MCF 10A (cell line): ENCODE measurements around the gene ACER3. TPM values are rescaled to one million over a fixed set of nuclear protein-coding genes. Genes with fewer than 3 reads are reported as not detected.

Experiments used
- BruUV-seq: library from RNA; stranded (reverse); fragments of 400-500 nt; replicated peaks from 2 replicates; lab custom pipeline; 2021; lab: Mats Ljungman, UMichigan
- CTCF ChIA-PET: fragments of 300-600 bp; sonication (Branson Sonifier 250); formaldehyde crosslinking; extraction: SDS; loops from one replicate; lab custom pipeline; 2021; ENCODE audit warnings: antibody characterized with exemption, inconsistent platforms; lab: Yijun Ruan, JAX
- POLR2A ChIA-PET: fragments of 300-600, 350-650 bp; sonication (Branson Sonifier 250); formaldehyde crosslinking; extraction: SDS; loops from one replicate; lab custom pipeline; 2020; ENCODE audit warnings: antibody characterized with exemption, inconsistent platforms; lab: Yijun Ruan, JAX
- DNase-seq: peaks from one replicate; pipeline ENCODE4 v3.0.0-alpha.2; 2018; ENCODE audit not compliant: unreplicated experiment
- H3K27ac Mint-ChIP-seq: one replicate; pipeline ENCODE4 v1.8.0; 2022; ENCODE audit warnings: mild to moderate bottlenecking, low read depth, mixed read lengths; ENCODE audit not compliant: unreplicated experiment
- H3K27me3 Mint-ChIP-seq: one replicate; pipeline ENCODE4 v1.8.0; 2022; ENCODE audit warnings: mixed read lengths; ENCODE audit not compliant: insufficient read depth, unreplicated experiment
- H3K36me3 Mint-ChIP-seq: one replicate; pipeline ENCODE4 v1.8.0; 2022; ENCODE audit warnings: mild to moderate bottlenecking, moderate library complexity, mixed read lengths; ENCODE audit not compliant: insufficient read depth, unreplicated experiment
- H3K4me1 Mint-ChIP-seq: one replicate; pipeline ENCODE4 v1.8.0; 2022; ENCODE audit warnings: mixed read lengths; ENCODE audit not compliant: insufficient read depth, unreplicated experiment
- H3K4me3 Mint-ChIP-seq: one replicate; pipeline ENCODE4 v1.8.0; 2022; ENCODE audit warnings: mild to moderate bottlenecking, moderate library complexity, mixed read lengths; ENCODE audit not compliant: unreplicated experiment
- H3K9me3 Mint-ChIP-seq: one replicate; pipeline ENCODE4 v1.8.0; 2022; ENCODE audit warnings: mixed read lengths; ENCODE audit not compliant: unreplicated experiment
- CTCF ChIP-seq: fragments of 200-600 bp; IDR thresholded peaks from one replicate; pipeline ENCODE4 v1.8.0; 2022; ENCODE audit warnings: antibody characterized with exemption, mild to moderate bottlenecking; ENCODE audit not compliant: unreplicated experiment
- intact Hi-C: fragments of 100-400 bp; cut with micrococcal nuclease; formaldehyde crosslinking; loops from 2 replicates; pipeline ENCODE4 v1.14.1; 2022
- total RNA-seq: library from RNA; stranded (reverse); gene quantifications from 2 replicates; pipeline ENCODE4 v1.2.3, GENCODE V29; 2022

The ACER3 gene
- total RNA-seq, 1 experiment from 2014 or later, result 12.7 TPM

- H3K27ac Mint-ChIP-seq, result no peak overlapping the region
- no TSS peak for BruUV-seq
- intact Hi-C loops, result no loop called here
- no peak for TF ChIP-seq CTCF
- H3K36me3 Mint-ChIP-seq, result no peaks in the 10 kb centered on the region
- H3K27me3 Mint-ChIP-seq, result no peaks in the 10 kb centered on the region
- H3K9me3 Mint-ChIP-seq, result no peaks in the 10 kb centered on the region
- H3K4me1 Mint-ChIP-seq, result peaks cover 9% of the 10 kb centered on the region
- ChIA-PET CTCF (interaction anchor here (1.9 kb wide), 1 partner anchor 63 kb away, joined by 7 read pairs; no protein-coding TSS in a partner anchor), POLR2A (no interaction called here)
- no peak overlapping the region for H3K4me3 Mint-ChIP-seq
- peak; percentile 56 for DNase-seq
These were observed 4.6 kb upstream of the ACER3 start for GRCh38 chr11:76856106-76856505.

- no TSS peak for BruUV-seq
- POLR2A ChIA-PET, result no interaction called here
- no peaks in the 10 kb centered on the region for H3K36me3 Mint-ChIP-seq
These were observed 4.1 kb upstream of the ACER3 start for GRCh38 chr11:76856571-76856970.

GRCh38 chr11:76857781-76858410, 2.8 kb upstream of the ACER3 start:
- no peaks in the 10 kb centered on the region for H3K27me3 Mint-ChIP-seq
- H3K4me3 Mint-ChIP-seq, result no peak overlapping the region
- no peaks in the 10 kb centered on the region for H3K36me3 Mint-ChIP-seq
- H3K4me1 Mint-ChIP-seq, result peaks cover 24% of the 10 kb centered on the region
- TF ChIP-seq CTCF, result no peak
- CTCF ChIA-PET, result interaction anchor here (0.6 kb wide), 1 partner anchor 122 kb away, joined by 3 read pairs; no protein-coding TSS in a partner anchor
- BruUV-seq, result no TSS peak
- POLR2A ChIA-PET, result no interaction called here
- DNase-seq, result no peak
- no peaks in the 10 kb centered on the region for H3K9me3 Mint-ChIP-seq
- H3K27ac Mint-ChIP-seq, result no peak overlapping the region
- intact Hi-C loops, result no loop called here

More at GRCh38 chr11:76856571-76856970, 4.1 kb upstream of the ACER3 start:
- CTCF ChIA-PET, result interaction anchor here (0.7 kb wide), 1 partner anchor 38 kb away, joined by 5 read pairs; no protein-coding TSS in a partner anchor
- H3K27ac Mint-ChIP-seq, result no peak overlapping the region
- DNase-seq, result no peak
- no peaks in the 10 kb centered on the region for H3K9me3 Mint-ChIP-seq
- TF ChIP-seq CTCF, result no peak
- H3K4me1 Mint-ChIP-seq, result peaks cover 14% of the 10 kb centered on the region
- no peaks in the 10 kb centered on the region for H3K27me3 Mint-ChIP-seq
- intact Hi-C loops, result no loop called here
- H3K4me3 Mint-ChIP-seq, result no peak overlapping the region

- Mint-ChIP-seq H3K36me3 (no peaks in the 10 kb centered on the region), H3K4me1 (peaks cover 24% of the 10 kb centered on the region), H3K27ac (no peak overlapping the region), H3K4me3 (peak overlapping the region; percentile 85), H3K27me3 (no peaks in the 10 kb centered on the region), H3K9me3 (no peaks in the 10 kb centered on the region)
- DNase-seq, result no peak
- BruUV-seq, result no TSS peak
- no peak for TF ChIP-seq CTCF
- ChIA-PET CTCF (interaction anchor here (0.6 to 1.3 kb wide), 5 partner anchors 47 to 60 kb away, joined by 3 to 15 read pairs (median 4); no protein-coding TSS in a partner anchor), POLR2A (interaction anchor here (0.9 to 1.9 kb wide), 2 partner anchors 10 to 36 kb away, joined by 3 to 6 read pairs; no protein-coding TSS in a partner anchor)
- intact Hi-C loops, result loop anchor here (2.0 kb wide), 2 partner anchors 53 to 59 kb away; no protein-coding TSS in a partner anchor
These were observed 950 bp upstream of the ACER3 start for GRCh38 chr11:76859708-76860227.
